ENCODE data around the gene PRR18.

DNA sequence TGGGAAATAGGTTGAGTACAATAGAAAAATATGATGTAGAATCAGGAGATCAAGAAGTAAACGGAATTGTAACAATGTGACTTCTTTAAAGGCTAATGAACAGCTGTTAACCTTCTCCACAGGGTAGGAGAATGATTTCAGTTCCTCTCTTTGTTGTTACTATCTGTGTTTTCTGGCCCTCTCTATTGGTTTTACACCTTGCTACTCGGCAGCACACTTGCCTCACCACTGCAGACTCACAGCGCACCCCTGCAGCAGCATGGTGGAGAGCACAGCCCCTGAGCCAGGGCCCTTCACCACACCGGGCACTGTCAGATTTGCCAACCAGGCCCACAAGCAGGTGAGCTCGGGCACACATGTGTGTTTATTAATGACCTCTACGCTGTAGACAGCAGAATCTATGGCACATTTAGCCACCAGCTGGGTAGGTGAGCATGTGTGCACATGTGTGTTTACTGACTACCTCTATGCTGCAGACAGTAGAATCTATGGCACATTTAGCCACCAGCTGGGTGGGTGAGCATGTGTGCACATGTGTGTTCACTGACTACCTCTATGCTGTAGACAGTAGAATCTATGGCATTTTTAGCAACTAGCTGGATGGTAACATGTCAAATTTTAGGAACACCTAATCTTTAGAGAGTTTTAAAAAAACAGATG is 17.3 kb upstream of the PRR18 start:
- TF ChIP-seq, protein P1, sequence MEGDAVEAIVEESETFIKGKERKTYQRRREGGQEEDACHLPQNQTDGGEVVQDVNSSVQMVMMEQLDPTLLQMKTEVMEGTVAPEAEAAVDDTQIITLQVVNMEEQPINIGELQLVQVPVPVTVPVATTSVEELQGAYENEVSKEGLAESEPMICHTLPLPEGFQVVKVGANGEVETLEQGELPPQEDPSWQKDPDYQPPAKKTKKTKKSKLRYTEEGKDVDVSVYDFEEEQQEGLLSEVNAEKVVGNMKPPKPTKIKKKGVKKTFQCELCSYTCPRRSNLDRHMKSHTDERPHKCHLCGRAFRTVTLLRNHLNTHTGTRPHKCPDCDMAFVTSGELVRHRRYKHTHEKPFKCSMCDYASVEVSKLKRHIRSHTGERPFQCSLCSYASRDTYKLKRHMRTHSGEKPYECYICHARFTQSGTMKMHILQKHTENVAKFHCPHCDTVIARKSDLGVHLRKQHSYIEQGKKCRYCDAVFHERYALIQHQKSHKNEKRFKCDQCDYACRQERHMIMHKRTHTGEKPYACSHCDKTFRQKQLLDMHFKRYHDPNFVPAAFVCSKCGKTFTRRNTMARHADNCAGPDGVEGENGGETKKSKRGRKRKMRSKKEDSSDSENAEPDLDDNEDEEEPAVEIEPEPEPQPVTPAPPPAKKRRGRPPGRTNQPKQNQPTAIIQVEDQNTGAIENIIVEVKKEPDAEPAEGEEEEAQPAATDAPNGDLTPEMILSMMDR (IDR thresholded peaks at IDR 0.05), result no peak
- no peak for TF ChIP-seq POLR2A (IDR thresholded peaks at IDR 0.05)
